MM.1S (cell line): ENCODE measurements around the gene TIGAR.

Experiments used
- DNase-seq: peaks from one replicate; pipeline ENCODE4 v3.0.0-alpha.2; 2015
- H2AFZ ChIP-seq: fragments of 300-600 bp; sonication (generic); 2 replicates; pipeline ENCODE4 v1.6.0; 2016; ENCODE audit warnings: antibody characterized with exemption, low read length
- H3F3A ChIP-seq: fragments of 300-600 bp; sonication (generic); 2 replicates; pipeline ENCODE4 v1.6.1; 2016; ENCODE audit warnings: mild to moderate bottlenecking, antibody characterized with exemption, low read length, moderate library complexity, mixed read lengths; ENCODE audit not compliant: insufficient read depth
- H3K27ac ChIP-seq: fragments of 300-600 bp; sonication (generic); 2 replicates; pipeline ENCODE4 v1.5.1; 2016; ENCODE audit warnings: mild to moderate bottlenecking, low read length
- H3K27me3 ChIP-seq: fragments of 300-600 bp; sonication (generic); replicated peaks from 2 replicates; pipeline ENCODE4 v1.6.0; 2016; ENCODE audit warnings: low read length; ENCODE audit not compliant: insufficient read depth
- H3K36me3 ChIP-seq: fragments of 300-600 bp; sonication (generic); replicated peaks from 2 replicates; pipeline ENCODE4 v1.6.1; 2016; ENCODE audit warnings: mild to moderate bottlenecking, low read length, mixed read lengths; ENCODE audit not compliant: insufficient read depth
- H3K4me1 ChIP-seq: fragments of 300-600 bp; sonication (generic); 2 replicates; pipeline ENCODE4 v1.6.1; 2016; ENCODE audit warnings: low read length, mixed read lengths
- H3K4me2 ChIP-seq: fragments of 300-600 bp; sonication (generic); 2 replicates; pipeline ENCODE4 v1.6.0; 2016; ENCODE audit warnings: low read depth, low read length
- H3K4me3 ChIP-seq: fragments of 300-600 bp; sonication (generic); 2 replicates; pipeline ENCODE4 v1.5.1; 2016; ENCODE audit warnings: low read length, mixed read lengths
- H3K79me2 ChIP-seq: fragments of 300-600 bp; sonication (generic); 2 replicates; pipeline ENCODE4 v1.6.1; 2016; ENCODE audit warnings: mixed run types, low read length, mixed read lengths
- H3K9ac ChIP-seq: fragments of 300-600 bp; sonication (generic); 2 replicates; pipeline ENCODE4 v1.6.1; 2016; ENCODE audit warnings: low read length, mixed read lengths
- H3K9me2 ChIP-seq: fragments of 300-600 bp; sonication (generic); replicated peaks from 2 replicates; pipeline ENCODE4 v1.6.1; 2016; ENCODE audit warnings: mild to moderate bottlenecking, low read length, mixed read lengths; ENCODE audit not compliant: insufficient read depth
- H3K9me3 ChIP-seq: fragments of 300-600 bp; sonication (generic); replicated peaks from 2 replicates; pipeline ENCODE4 v1.6.1; 2016; ENCODE audit warnings: mild to moderate bottlenecking, low read length, mixed read lengths; ENCODE audit not compliant: insufficient read depth
- H4K20me1 ChIP-seq: fragments of 300-600 bp; sonication (generic); 2 replicates; pipeline ENCODE4 v1.6.1; 2016; ENCODE audit warnings: mild to moderate bottlenecking, low read length, moderate library complexity, mixed read lengths; ENCODE audit not compliant: insufficient read depth
- EZH2 ChIP-seq: fragments of 300-600 bp; sonication (generic); optimal IDR thresholded peaks from 2 replicates; pipeline ENCODE3; 2017; ENCODE audit warnings: low read depth, mild to moderate bottlenecking, antibody characterized with exemption, low read length, mixed read lengths
- EZH2phosphoT487 ChIP-seq: fragments of 300-600 bp; sonication (generic); IDR thresholded peaks from 2 replicates; pipeline ENCODE4 v1.6.1; 2018; ENCODE audit warnings: antibody characterized with exemption, low read length
- TF ChIP-seq, protein P1 (sequence below): fragments of 300-600 bp; sonication (generic); IDR thresholded peaks from 2 replicates; pipeline ENCODE4 v1.5.1; 2016; ENCODE audit warnings: antibody characterized with exemption, low read length, mixed read lengths

Gene TIGAR

DNA sequence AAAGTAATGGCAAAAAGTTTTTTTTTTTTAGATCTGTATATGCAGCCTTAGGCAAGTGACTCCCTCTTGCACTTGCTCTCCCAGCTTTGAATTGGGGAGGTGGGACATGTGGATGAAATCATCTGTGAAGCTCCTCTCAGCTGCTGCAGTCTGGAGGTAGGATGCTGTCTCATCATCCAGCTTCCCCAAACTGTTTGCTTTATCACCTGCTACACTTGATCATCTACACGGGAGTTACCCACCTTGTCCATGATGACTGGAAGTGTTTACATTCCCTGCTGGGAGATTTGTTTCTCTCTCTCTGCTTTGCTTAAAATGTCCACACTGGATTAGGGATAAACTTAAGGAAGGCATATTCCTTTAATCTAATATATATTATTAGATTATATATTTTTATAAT is 67.0 kb downstream of the TIGAR start:
- no peaks in the 10 kb centered on the region for H3K4me1 ChIP-seq
- TF ChIP-seq, protein P1, sequence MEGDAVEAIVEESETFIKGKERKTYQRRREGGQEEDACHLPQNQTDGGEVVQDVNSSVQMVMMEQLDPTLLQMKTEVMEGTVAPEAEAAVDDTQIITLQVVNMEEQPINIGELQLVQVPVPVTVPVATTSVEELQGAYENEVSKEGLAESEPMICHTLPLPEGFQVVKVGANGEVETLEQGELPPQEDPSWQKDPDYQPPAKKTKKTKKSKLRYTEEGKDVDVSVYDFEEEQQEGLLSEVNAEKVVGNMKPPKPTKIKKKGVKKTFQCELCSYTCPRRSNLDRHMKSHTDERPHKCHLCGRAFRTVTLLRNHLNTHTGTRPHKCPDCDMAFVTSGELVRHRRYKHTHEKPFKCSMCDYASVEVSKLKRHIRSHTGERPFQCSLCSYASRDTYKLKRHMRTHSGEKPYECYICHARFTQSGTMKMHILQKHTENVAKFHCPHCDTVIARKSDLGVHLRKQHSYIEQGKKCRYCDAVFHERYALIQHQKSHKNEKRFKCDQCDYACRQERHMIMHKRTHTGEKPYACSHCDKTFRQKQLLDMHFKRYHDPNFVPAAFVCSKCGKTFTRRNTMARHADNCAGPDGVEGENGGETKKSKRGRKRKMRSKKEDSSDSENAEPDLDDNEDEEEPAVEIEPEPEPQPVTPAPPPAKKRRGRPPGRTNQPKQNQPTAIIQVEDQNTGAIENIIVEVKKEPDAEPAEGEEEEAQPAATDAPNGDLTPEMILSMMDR: no peak
- TF ChIP-seq EZH2phosphoT487: no peak
- TF ChIP-seq EZH2: no peak
- H3K4me2 ChIP-seq: no peak overlapping the region
- no peaks in the 10 kb centered on the region for H3K9me3 ChIP-seq
- no peaks in the 10 kb centered on the region for H3K9me2 ChIP-seq
- no peaks in the 10 kb centered on the region for H3K36me3 ChIP-seq
- H3K9ac ChIP-seq: no peak overlapping the region
- no peaks in the 10 kb centered on the region for H3K27me3 ChIP-seq
- H3F3A ChIP-seq: no peaks in the 10 kb centered on the region
- no peak overlapping the region for H2AFZ ChIP-seq
- no peaks in the 10 kb centered on the region for H3K79me2 ChIP-seq
- no peak overlapping the region for H3K27ac ChIP-seq
- H4K20me1 ChIP-seq: no peaks in the 10 kb centered on the region
- no peak for DNase-seq
- H3K4me3 ChIP-seq: no peak overlapping the region

- Histone ChIP-seq H3K27me3 (no peaks in the 10 kb centered on the region), H3K4me3 (no peak overlapping the region), H3K79me2 (no peaks in the 10 kb centered on the region), H3K27ac (no peak overlapping the region), H3K9me2 (no peaks in the 10 kb centered on the region), H3K9me3 (no peaks in the 10 kb centered on the region), H3F3A (no peaks in the 10 kb centered on the region), H3K4me1 (no peaks in the 10 kb centered on the region), H3K9ac (no peak overlapping the region), H3K36me3 (no peaks in the 10 kb centered on the region), H3K4me2 (no peak overlapping the region), H4K20me1 (no peaks in the 10 kb centered on the region), H2AFZ (no peak overlapping the region)
- TF ChIP-seq EZH2 (no peak), EZH2phosphoT487 (no peak)
- TF ChIP-seq, protein P1: no peak
- DNase-seq: no peak
Measured at GRCh38 chr12:4388662-4389061, 67.6 kb downstream of the TIGAR start.

- TF ChIP-seq, protein P1: no peak
- TF ChIP-seq EZH2: no peak
- TF ChIP-seq EZH2phosphoT487: no peak
- Histone ChIP-seq H3K27me3 (no peaks in the 10 kb centered on the region), H3K4me2 (no peak overlapping the region), H3K9ac (no peak overlapping the region), H3F3A (no peaks in the 10 kb centered on the region), H3K27ac (no peak overlapping the region), H3K36me3 (no peaks in the 10 kb centered on the region), H3K9me2 (no peaks in the 10 kb centered on the region), H2AFZ (no peak overlapping the region), H3K9me3 (no peaks in the 10 kb centered on the region), H3K4me1 (no peaks in the 10 kb centered on the region), H3K79me2 (no peaks in the 10 kb centered on the region), H3K4me3 (no peak overlapping the region), H4K20me1 (no peaks in the 10 kb centered on the region)
- DNase-seq: no peak
Measured at GRCh38 chr12:4392223-4392742, 71.3 kb downstream of the TIGAR start.
